Measurements from ENCODE around the gene CD8B.
A peak's percentile ranks its signal among the peaks of the same experiment; 100 is the strongest.
"Not testable (repeated sequence)": the region's sequence is repeated elsewhere in the genome, so short reads cannot be mapped to it uniquely, and the experiment has no call there.

Gene CD8B

DNA sequence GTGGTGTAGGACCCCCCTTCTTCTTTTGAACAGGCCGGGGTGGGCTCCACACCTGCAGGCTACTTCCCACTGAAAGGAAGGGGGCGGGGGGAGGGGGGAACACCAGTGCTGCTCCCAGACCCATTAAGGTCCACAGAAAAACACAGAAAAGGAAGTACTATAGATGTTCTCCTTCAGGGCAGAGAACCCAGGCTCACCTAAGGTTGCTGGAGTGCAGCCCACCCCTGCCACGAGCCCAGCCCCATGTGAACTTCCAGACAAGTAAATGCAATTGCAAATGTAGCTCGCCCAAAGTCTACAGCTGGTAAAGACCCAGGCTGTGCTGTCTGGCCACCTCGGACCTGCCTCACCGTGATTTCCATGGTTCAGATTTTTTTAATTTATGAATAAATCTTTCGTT, 24.0 kb downstream of the CD8B start:
- DNase-seq (ENCODE audit: insufficient read length, low spot score); FAIRE-seq: not testable (repeated sequence)

DNA sequence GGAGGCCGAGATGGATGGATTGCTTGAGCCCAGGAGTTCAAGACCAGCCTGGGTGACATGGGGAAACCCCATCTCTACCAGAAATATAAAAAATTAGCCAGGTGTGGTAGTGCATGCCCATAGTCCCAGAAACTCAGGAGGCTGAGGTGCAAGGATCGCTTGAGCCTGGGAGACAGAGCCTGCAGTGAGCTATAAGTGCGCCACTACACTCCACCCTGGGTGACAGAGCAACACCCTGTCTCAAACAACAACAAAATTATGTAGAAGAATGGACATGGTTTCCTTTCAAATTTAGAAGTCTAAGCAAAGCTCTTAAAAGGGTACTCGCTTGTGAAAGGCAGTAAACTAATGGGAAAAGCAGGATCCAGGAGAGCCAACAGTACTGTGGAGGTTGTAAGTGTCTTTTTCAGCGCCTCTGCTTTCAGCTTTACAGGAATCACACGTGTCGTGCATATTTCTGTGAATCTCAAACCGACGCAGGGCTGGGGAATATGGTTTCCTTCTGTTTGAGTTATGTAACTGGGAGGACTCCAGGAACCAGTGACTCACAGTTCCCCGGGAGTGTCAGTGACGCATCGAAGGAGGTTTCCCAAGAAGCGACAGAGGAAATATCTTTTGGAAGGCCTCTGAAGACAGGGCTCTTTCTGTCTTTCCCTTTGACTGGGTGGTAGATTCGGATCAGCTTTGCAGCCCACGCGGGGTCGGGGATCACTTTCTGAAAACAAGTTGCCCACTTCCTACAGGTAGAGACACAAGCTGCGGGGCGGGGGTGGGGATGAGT, 24.6 kb downstream of the CD8B start:
- FAIRE-seq = peak; percentile 95
- DNase-seq (ENCODE audit: insufficient read length, low spot score) = not testable (repeated sequence)

- not testable (repeated sequence) for FAIRE-seq; DNase-seq (ENCODE audit: insufficient read length, low spot score)
These were observed 26.2 kb downstream of the CD8B start for GRCh38 chr2:86835548-86835889.

- no peak for TF ChIP-seq POLR2A (IDR thresholded peaks at IDR 0.05; ENCODE audit: low read depth, low read length)
- DNase-seq (ENCODE audit: insufficient read length, low spot score) (no peak), FAIRE-seq (no peak)
These were observed 28.4 kb downstream of the CD8B start for GRCh38 chr2:86833315-86833714.

DNA sequence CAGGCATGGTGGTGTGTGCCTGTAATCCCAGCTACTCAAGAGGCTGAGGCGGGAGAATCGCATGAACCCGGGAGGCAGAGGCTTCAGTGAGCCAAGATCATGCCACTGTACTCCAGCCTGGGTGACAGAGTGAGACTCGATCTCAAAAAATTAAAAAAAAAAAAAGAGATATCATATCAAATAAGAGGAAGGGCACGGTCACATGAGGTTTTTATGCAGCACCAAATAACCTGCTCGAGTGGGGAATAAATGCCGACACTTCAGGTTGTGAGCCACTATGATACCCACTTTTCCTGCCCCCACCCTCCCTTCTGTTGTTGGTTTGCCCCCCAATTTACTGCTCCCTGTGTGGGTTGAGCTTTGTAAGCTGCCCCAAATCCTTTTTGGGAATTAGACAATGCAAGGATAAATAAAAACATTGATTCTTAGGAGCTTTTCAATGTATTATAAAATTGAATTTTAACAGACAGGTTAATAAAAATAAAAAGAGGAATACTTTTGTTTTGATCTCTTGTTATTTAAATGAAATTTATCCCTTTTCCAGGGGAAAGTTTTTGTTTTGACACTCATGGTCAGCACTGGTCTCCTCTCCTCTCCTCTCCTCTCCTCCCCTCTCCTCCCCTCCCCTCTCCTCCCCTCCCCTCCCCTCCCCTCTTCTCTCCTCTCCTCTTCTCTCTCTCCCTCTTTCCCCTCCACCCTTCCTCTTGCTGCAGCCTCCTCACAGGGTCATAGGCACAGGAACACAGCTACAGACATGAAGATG, 29.2 kb downstream of the CD8B start:
- DNase-seq (ENCODE audit: insufficient read length, low spot score) (no peak), FAIRE-seq (no peak)
- TF ChIP-seq POLR2A (IDR thresholded peaks at IDR 0.05; ENCODE audit: low read depth, low read length) = no peak

- FAIRE-seq = no peak
- DNase-seq (ENCODE audit: insufficient read length, low spot score) = no peak
- TF ChIP-seq POLR2A (IDR thresholded peaks at IDR 0.05; ENCODE audit: low read depth, low read length) = no peak
These were observed 30.1 kb downstream of the CD8B start for GRCh38 chr2:86831537-86831936.

- no peak for TF ChIP-seq POLR2A (IDR thresholded peaks at IDR 0.05; ENCODE audit: low read depth, low read length)
- FAIRE-seq (no peak), DNase-seq (ENCODE audit: insufficient read length, low spot score) (no peak)
These were observed 34.7 kb downstream of the CD8B start for GRCh38 chr2:86826951-86827350.

GRCh38 chr2:86825693-86826381, 35.8 kb downstream of the CD8B start:
- DNase-seq (ENCODE audit: insufficient read length, low spot score) = no peak
- TF ChIP-seq POLR2A (IDR thresholded peaks at IDR 0.05; ENCODE audit: low read depth, low read length) = no peak
- FAIRE-seq = no peak

DNA sequence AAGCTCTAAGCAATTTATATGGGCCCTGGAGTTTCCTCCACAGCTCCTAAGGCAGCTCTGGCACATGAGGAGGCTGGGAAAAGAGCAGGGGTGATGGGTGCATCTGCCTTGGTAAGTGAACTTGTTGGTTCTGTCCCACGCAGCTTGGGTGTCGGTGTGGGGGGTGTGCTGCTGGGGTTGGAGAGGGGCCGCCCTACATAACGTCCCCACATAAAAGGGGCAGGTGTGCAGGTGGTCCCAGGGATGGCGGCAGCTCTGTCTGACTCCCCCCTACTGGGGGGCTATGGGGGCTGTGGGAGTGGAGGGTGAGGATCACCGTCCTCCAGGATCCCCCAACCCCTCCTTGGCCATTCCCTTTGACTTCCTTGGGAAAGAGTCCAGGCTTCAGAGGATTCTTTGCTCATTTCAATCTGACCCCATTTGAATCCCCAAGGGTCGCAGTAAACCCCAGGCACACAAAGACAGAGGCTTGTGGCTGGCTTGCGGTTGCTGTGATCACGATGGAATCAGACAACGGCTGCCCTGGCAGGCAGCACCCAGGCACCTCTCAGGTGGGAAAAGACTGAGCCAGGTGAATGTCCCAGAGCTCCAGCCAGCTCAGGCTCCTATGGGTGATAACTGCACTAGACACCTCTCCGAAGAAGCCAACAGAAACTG, 36.5 kb downstream of the CD8B start:
- DNase-seq (ENCODE audit: insufficient read length, low spot score) (no peak), FAIRE-seq (no peak)
- TF ChIP-seq POLR2A (IDR thresholded peaks at IDR 0.05; ENCODE audit: low read depth, low read length) = no peak

GRCh38 chr2:86822668-86823345, 38.9 kb downstream of the CD8B start:
- FAIRE-seq = no peak
- DNase-seq (ENCODE audit: insufficient read length, low spot score) = no peak
- no peak for TF ChIP-seq POLR2A (IDR thresholded peaks at IDR 0.05; ENCODE audit: low read depth, low read length)

- FAIRE-seq (no peak), DNase-seq (ENCODE audit: insufficient read length, low spot score) (no peak)
- no peak for TF ChIP-seq POLR2A (IDR thresholded peaks at IDR 0.05; ENCODE audit: low read depth, low read length)
These were observed 39.8 kb downstream of the CD8B start for GRCh38 chr2:86821842-86822241.

- no peak for TF ChIP-seq POLR2A (IDR thresholded peaks at IDR 0.05; ENCODE audit: low read depth, low read length)
- DNase-seq (ENCODE audit: insufficient read length, low spot score) = no peak
- no peak for FAIRE-seq
These were observed 40.4 kb downstream of the CD8B start for GRCh38 chr2:86821306-86821705.

DNA sequence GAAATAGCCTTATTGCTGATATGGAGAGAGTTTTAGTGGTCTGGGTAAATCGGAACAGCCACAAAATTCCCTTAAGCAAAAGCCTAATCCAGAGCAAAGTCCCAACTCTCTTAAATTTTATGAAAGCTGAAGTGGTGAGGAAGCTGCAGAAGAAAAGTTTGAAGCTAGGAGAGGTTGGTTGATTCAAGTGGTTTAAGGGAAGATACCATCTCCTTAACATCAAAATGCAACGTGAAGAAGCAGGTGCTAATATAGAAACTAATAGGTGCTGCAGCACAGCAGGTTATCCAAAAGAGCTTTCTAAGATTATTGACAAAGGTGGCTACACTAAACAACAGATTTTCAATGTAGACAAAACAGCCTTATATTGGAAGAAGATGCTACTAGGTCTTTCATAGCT, 42.7 kb downstream of the CD8B start:
- DNase-seq (ENCODE audit: insufficient read length, low spot score) (no peak), FAIRE-seq (no peak)
- TF ChIP-seq POLR2A (IDR thresholded peaks at IDR 0.05; ENCODE audit: low read depth, low read length) = no peak

Data from H54 (cell line).